Stomach smooth muscle (tissue), 2 donors: Measurements from ENCODE around the gene SLC35C1.
A peak's percentile ranks its signal among the peaks of the same experiment; 100 is the strongest.

Experiments used
- H3K27ac ChIP-seq: one replicate; pipeline ENCODE4 v1.7.0; 2013; ENCODE audit warnings: mild to moderate bottlenecking, low read length, inconsistent platforms
- H3K27me3 ChIP-seq, 2 donors: one replicate each; pipeline ENCODE4 v1.7.0; 2013; ENCODE audit warnings: low read length in 2 of 2; ENCODE audit not compliant: insufficient read depth in 2 of 2, control insufficient read depth in 1 of 2
- H3K36me3 ChIP-seq, 2 donors: one replicate each; pipeline ENCODE4 v1.7.0; 2013; ENCODE audit warnings: low read length in 2 of 2; ENCODE audit not compliant: control insufficient read depth in 2 of 2, insufficient read depth in 2 of 2
- H3K4me1 ChIP-seq: one replicate; pipeline ENCODE4 v1.7.0; 2013; ENCODE audit warnings: low read length; ENCODE audit not compliant: control insufficient read depth, insufficient read depth
- H3K4me3 ChIP-seq, 2 donors: one replicate each; pipeline ENCODE4 v1.7.0; 2013; ENCODE audit warnings: low read length in 2 of 2
- H3K9ac ChIP-seq, 2 donors: one replicate each; pipeline ENCODE4 v1.7.0; 2013; ENCODE audit warnings: low read length in 2 of 2, mild to moderate bottlenecking in 1 of 2
- H3K9me3 ChIP-seq, 2 donors: one replicate each; pipeline ENCODE4 v1.7.0; 2013; ENCODE audit warnings: low read length in 2 of 2; ENCODE audit not compliant: control insufficient read depth in 2 of 2
- donor health status: healthy.
- donor health status: Pancreatic carcinoma.

Gene SLC35C1

GRCh38 chr11:45791524-45791923 lies 13.4 kb upstream of the SLC35C1 start:
- H3K27me3 ChIP-seq = no peaks in the 10 kb centered on the region

DNA sequence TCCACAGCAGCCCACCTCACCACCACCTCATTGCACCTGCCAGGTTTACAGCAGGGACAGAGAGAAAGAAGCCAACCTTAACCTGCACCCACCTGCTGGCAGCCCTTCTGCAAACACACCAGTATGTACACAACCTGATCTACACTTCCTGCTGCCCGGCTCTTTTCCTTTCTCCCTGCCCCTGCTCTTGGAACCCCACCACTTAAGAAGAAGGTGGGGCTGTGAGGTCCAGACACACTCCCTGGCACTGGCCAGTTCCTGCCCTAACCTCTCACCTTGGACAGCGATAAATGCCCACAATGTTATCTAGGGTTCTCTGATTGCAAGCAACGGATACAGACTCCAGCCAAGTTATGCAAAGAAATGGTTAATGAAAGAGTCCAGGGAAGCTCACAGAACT lies 10.8 kb upstream of the SLC35C1 start:
- no peaks in the 10 kb centered on the region for H3K27me3 ChIP-seq
- no peaks in the 10 kb centered on the region for H3K9me3 ChIP-seq
- H3K9ac ChIP-seq = no peak overlapping the region
- no peaks in the 10 kb centered on the region for H3K36me3 ChIP-seq
- H3K4me1 ChIP-seq = no peaks in the 10 kb centered on the region
- no peak overlapping the region for H3K27ac ChIP-seq
- no peak overlapping the region for H3K4me3 ChIP-seq

More at GRCh38 chr11:45791524-45791923, 13.4 kb upstream of the SLC35C1 start:
- Histone ChIP-seq H3K9ac (no peak overlapping the region), H3K4me1 (no peaks in the 10 kb centered on the region), H3K27ac (no peak overlapping the region), H3K4me3 (no peak overlapping the region), H3K9me3 (peaks cover 0 to 2% of the 10 kb centered on the region in 2 donors), H3K36me3 (no peaks in the 10 kb centered on the region)

GRCh38 chr11:45795379-45795778 lies 9.6 kb upstream of the SLC35C1 start:
- Histone ChIP-seq H3K4me3 (no peak overlapping the region), H3K27ac (no peak overlapping the region), H3K9ac (no peak overlapping the region), H3K4me1 (no peaks in the 10 kb centered on the region), H3K27me3 (no peaks in the 10 kb centered on the region), H3K36me3 (no peaks in the 10 kb centered on the region), H3K9me3 (no peaks in the 10 kb centered on the region)

DNA sequence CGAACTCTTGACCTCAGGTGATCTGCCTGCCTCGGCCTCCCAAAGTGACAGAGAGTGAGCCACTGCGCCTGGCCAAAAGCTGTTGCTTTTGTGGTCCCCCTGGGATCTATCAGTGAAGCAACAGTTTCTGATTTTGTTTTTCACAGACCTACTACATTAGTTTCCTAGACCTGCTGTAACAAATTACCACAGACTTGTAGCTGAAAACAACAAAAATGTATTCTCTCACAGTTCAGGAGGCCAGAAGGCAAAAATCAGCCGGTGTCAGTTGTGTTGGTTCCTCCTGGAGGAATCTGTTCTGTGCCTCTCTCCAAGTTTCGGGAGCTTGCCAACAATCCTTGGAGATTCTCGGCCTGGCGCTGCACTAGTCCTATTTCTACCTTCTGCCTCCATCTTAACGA lies 8.5 kb upstream of the SLC35C1 start:
- no peak overlapping the region for H3K4me3 ChIP-seq
- no peaks in the 10 kb centered on the region for H3K4me1 ChIP-seq
- H3K27ac ChIP-seq = no peak overlapping the region
- no peaks in the 10 kb centered on the region for H3K36me3 ChIP-seq
- no peaks in the 10 kb centered on the region for H3K9me3 ChIP-seq
- H3K27me3 ChIP-seq = no peaks in the 10 kb centered on the region
- H3K9ac ChIP-seq = no peak overlapping the region

- no peak overlapping the region for H3K9ac ChIP-seq
These were observed 6.0 kb upstream of the SLC35C1 start for GRCh38 chr11:45798793-45799441.

DNA sequence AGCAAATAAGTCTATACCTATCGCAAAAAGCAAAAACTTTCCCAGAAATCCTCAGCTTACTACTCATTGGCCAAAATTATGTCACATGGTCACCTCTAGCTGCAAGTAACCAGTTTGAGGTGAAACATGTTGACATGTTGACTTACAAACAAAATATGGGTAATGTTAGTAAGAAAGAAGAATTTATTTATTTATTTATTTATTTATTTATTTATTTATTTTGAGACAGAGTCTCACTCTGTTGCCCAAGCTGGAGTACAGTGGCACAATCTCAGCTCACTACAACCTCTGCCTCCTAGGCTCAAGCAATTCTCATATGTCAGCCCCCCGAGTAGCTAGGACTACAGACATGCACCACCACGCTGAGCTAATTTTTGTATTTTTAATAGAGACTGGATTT lies 5.4 kb upstream of the SLC35C1 start:
- no peaks in the 10 kb centered on the region for H3K27me3 ChIP-seq
- no peaks in the 10 kb centered on the region for H3K9me3 ChIP-seq
- no peak overlapping the region for H3K27ac ChIP-seq
- H3K9ac ChIP-seq = no peak overlapping the region
- no peaks in the 10 kb centered on the region for H3K36me3 ChIP-seq
- H3K4me1 ChIP-seq = peaks cover 5% of the 10 kb centered on the region
- no peak overlapping the region for H3K4me3 ChIP-seq

More at GRCh38 chr11:45798793-45799441, 6.0 kb upstream of the SLC35C1 start:
- H3K4me3 ChIP-seq = no peak overlapping the region
- H3K36me3 ChIP-seq = no peaks in the 10 kb centered on the region
- H3K27me3 ChIP-seq = no peaks in the 10 kb centered on the region
- no peak overlapping the region for H3K27ac ChIP-seq
- no peaks in the 10 kb centered on the region for H3K9me3 ChIP-seq
- peaks cover 2% of the 10 kb centered on the region for H3K4me1 ChIP-seq

DNA sequence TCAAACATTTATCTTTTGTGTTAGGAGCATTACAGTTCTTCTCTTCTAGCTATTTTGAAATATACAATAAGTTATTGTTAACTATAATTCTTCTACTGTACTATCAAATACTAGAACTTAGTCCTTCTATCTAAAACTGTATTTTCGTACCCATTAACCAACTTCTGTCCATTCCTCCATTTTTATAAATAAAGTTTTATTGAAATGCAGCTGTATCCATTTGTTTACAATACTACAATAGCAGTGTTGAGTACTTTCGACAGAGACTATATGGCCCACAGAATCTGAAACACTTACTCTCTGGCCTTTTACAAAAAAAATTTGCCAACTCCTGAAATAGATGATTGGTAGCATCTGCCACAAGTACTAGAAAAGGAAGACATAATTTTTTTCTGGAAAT lies 4.7 kb upstream of the SLC35C1 start:
- Histone ChIP-seq H3K4me3 (no peak overlapping the region), H3K9me3 (no peaks in the 10 kb centered on the region), H3K4me1 (peaks cover 7% of the 10 kb centered on the region), H3K36me3 (no peaks in the 10 kb centered on the region), H3K27me3 (no peaks in the 10 kb centered on the region), H3K9ac (no peak overlapping the region), H3K27ac (no peak overlapping the region)

GRCh38 chr11:45801723-45802315 lies 3.1 kb upstream of the SLC35C1 start:
- H3K9me3 ChIP-seq = no peaks in the 10 kb centered on the region
- H3K36me3 ChIP-seq = no peaks in the 10 kb centered on the region
- no peaks in the 10 kb centered on the region for H3K27me3 ChIP-seq
- no peak overlapping the region for H3K9ac ChIP-seq
- no peak overlapping the region for H3K4me3 ChIP-seq
- H3K4me1 ChIP-seq = peaks cover 22% of the 10 kb centered on the region
- no peak overlapping the region for H3K27ac ChIP-seq

DNA sequence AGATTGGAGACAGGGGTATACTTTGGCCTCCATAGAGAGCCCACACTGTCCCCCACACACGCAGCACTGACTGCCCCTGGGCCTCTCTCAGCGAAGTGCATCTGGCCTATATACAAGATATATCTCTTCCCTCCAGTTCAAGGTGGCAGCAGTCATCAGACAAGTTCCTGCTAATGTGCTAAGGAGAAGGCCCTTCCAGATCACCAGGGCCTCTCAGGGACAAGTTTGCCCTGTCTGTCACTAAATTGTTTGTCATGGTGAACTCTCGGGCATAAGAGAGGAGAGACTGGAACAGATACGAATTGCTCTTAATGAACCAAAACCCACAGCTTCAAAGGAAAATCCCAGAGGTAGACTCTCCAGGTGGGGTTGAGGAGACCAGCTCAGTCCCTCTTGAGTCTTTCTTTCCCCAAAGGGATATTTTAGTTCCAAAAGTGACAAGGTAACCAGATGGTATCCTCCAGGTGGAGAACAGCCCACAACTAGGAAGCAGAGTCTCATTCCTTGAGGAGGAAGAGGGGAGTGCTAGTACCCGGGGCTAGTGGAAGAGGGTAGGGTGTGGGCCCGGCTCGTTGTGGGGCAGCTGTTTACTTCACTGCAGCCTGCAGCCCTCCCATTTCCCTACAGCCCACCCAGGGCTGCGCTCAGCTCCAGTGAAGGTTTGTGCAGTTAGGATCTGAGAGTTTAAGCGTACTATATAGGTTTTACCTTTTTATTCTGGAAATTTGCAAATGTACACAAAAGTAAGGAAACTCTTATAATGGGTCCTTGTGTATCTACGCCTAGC lies 2.2 kb upstream of the SLC35C1 start:
- Histone ChIP-seq H3K36me3 (no peaks in the 10 kb centered on the region), H3K27ac (no peak overlapping the region), H3K4me3 (no peak overlapping the region), H3K27me3 (no peaks in the 10 kb centered on the region), H3K9me3 (no peaks in the 10 kb centered on the region), H3K4me1 (peaks cover 31% of the 10 kb centered on the region), H3K9ac (no peak overlapping the region)

DNA sequence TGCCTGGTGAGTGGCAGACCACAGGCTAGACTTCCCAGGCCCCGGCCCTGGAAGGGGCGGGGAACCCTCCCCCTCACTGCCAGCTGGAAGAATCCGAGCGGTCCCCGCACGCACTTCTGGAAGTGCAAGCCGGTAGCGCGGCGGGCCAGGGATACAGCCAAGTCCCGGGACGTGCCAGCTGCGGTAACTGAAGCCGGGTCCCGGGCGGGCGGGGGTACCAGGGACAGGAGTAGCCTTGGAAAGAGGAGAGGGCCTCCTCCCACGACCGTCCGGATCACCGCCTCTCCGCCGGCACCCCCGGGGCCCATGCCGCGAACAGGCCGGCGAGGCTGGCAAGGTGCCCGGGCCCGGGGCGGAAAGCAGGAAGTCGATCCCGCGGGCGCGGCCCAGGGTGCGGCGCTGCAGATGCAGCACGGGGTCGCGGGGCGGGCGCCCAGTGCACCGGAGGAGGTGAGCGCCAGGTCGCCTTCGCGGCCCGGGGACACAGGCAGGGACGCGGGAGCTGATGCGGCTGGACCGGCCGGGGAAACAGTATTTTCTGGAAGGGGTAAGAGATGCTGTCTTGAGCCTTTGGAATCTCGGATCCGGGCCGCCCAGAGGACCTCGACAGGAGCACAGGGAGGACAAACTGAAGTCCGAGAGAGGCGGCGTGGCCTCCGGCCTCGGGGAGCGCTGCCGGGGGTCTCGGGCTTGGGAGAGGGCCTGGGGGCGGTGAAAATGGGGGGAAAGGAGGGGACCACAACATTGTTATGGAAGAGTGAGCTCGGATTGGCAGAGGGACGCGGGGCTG lies 783 bp upstream of the SLC35C1 start:
- Histone ChIP-seq H3K27me3 (no peaks in the 10 kb centered on the region), H3K9me3 (no peaks in the 10 kb centered on the region), H3K36me3 (peaks cover 0 to 2% of the 10 kb centered on the region in 2 donors), H3K27ac (peak overlapping the region; percentile 67), H3K4me3 (peak overlapping the region; percentile 91 to 92), H3K9ac (peak overlapping the region; percentile 82 to 83), H3K4me1 (peaks cover 35% of the 10 kb centered on the region)
